ENCODE measurements around the gene ADCY2.

Gene ADCY2

DNA sequence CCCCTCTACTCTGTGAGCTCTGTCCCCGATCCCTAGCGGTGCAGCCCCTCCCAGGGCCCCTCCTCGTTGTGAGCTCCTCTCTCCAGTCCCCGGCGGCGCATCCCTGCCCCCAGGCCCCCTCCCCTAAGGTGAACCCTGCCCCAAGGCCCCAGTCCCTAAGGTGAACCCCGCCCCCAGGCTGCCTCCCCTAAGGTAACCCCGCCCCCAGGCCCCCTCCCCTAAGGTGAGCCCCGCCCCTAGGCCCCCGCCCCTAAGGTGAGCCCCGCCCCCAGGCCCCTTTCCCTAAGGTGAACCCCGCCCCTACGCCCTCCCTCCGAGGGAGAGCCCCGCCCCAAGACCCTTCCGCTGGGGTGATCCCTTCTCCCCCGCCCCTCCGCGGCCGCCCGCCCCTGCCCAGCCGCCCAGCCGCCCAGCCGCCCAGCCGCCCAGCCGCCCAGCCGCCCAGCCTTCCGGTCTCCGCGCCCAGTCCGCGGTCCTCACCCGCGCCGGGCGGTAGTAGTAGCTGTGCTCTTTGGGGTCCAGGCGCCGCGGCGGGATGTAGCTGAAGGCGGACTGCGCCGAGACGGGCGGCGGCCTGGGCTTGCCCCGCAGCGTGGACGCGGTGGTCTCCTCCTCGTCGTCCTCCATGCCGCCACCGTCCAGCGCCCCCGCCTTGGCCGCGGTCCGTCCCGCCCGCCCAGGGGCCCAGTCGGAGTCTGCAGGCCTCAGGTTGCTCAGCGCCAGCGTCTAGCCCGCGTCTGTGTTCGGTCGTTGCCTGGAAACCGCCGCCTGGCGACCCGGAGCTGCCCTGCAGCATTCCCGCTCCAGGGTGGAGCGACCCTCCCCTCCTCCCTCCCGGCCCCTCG is 454.7 kb downstream of the ADCY2 start, which contains the start of gene CFAP90:
Gene CFAP90 (minus strand): TSS at position 739 of the 845 bp plus-strand sequence. CDS start 112 bp downstream, at position 627.
- no peak for DNase-seq

DNA sequence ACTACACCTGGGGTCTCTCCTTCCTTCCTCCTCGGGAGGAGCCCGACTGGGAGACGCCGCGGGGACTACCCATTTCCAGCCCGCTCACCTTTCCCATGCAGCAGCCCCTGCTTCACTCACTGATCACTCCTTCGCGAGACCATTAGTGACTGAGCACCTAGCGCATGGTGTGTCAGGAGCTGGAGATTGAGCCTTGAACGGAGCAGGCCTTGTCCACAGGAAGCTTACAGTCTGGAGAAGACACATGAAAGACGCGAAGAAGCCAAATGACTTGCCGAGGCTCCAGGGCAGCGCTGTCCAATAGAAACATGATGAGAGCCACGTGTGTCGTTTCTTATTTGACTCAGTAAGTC is 455.3 kb downstream of the ADCY2 start:
- DNase-seq, result no peak

DNA sequence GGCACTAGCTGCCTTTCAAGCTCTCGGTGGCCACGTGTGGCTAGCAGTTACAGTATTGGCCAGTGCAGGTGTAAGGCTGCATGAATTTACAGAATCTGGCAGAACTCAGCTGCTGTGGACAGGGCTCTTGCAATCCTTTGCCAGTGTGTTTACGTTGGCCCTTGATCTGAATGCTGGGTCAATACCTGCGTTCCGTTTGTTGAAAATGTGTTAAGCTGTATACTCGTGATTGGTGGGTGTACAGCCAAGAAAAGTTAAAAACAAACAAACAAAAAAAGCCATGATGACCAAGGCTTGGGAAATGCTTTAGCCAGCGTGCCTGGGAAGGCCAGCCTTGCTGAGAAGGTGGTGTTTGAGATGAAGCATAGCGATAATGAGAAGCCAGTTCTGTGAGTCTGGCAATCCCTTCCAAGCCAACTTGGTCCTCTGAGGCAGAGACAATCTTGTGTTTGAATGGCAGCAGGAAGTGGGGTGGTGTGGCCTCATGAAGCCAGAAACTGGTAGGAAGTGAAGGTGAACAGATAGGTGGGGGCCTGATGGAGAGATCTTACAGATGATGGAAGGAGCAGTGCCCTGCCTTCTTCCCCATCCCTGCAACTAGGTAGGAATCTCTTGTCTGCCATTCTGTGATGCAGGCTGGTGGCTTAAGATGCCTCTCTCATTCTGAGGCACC is 455.8 kb downstream of the ADCY2 start:
- no peak for DNase-seq

DNA sequence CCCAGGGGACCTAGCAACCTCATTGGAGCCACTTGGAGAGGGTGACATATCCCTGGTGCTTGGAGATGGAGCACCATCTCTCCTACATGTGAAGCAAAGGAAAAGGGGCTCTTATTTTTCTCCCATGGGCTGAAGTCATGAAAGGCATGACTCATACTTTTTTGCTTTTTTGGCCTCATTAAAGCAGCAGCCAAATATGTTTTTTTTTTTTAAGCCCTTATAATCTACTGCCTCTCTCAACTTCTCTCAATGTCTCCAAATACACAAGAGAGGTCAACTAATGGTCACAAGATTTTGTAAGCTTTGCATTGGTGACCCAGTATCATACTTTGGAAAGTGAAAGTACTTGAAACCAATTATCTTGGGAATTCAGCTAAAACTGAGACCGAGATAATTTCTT is 456.6 kb downstream of the ADCY2 start:
- DNase-seq, result no peak

DNA sequence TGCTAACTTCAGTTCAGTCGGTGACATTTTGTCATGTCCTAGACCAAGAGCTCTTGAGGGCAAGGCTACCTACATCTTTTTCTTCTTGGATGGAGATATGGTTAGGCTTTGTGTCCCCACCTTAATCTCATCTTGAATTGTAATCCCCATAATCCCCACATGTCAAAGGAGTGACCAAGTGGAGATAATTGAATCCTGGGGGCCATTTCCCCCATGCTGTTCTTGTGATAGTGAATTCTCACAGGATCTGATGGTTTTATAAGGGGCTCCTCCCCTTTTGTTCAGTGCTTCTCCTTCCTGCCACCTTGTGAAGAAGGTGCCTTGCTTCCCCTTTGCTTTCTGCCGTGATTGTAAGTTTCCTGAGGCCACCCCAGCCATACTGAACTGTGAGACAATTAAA is 457.1 kb downstream of the ADCY2 start:
- no peak for DNase-seq

DNA sequence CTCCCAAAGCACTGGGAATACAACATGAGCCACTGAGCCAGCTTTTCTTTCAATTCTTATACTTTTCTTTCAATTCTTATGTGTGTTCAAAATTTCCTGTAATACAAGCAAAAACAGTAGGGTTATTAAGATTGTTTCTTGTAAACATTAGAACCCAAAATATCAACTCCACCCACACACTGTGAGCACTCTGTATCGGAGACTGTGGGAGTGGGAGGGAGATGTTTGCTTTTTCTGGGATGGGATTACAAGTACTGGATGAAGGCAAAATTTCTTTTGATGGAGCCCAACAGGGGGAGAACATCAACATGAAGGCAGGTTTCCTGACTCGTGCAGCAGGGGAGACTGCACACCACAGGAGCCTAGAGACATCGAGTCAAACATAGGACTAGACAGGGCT is 459.7 kb downstream of the ADCY2 start:
- no peak for DNase-seq

DNA sequence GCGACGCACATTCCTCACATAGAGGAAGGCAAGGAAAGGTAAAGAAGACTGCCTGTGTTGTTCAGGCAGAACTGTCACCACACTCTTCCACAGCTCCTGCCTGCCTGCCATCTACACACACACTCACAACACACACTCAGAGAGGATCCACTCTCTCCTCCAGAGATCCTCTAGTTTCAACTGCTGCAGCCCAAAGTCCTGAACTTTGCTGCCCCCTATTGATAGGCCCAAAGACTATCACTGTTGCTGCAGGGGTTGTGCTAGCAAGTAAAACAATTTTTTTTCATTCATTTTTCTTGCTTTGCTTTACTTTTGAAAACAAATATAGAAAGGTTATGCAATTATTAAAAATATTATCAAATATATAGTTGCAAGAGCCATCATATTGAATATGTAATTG is 460.9 kb downstream of the ADCY2 start:
- DNase-seq, result peak; percentile 70

DNA sequence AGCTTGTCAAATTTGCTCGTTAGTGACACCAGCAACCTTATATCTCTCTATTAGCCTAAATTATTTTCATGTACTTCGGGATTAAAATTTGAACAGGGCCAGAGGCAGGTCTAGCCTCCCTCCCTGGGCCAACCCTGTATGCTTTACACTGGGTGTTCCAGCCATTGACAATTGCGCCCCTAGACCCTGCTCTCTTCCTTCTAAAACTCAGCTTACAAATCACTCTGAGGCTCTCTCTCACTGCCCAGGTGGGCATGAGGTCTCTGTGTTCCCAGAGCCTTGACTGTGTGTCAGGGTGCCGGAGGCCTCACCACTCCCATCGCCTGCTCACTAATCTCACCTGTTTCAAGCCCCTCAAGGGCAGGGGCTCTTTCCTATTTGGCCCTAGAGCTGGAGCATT is 461.4 kb downstream of the ADCY2 start:
- DNase-seq, result no peak

DNA sequence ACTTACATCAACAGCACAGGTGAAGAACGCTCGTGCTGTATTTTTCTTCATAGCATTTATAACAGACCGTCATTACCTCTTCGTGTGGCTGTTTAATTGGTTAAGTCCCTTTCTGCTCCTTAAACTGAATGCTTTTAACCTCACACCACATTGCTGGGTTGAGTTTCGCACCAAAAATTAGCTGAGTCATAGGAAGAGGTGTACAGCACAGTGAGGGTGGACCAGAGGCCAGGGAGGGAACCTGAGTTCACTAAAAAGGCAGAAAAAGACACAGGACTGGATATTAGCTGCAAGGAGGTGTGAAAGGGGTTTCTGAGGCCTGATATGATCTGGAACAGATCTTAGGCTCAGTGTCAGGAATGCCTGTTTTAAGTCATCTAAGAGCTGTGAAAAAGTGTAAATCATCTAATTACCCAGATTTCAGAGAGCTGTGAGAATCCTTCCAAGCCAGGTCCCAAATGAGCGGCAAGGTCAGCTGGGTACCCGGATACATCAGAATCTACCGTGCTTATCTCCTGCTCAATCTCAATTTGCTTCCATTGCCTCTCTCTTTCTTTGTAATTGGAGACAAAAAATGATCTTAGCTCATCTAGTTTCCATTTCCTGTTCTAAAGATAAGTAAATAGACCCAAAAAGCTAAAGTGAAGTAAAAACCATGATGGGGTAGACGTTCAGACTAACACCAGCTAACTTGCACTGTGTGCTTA is 462.1 kb downstream of the ADCY2 start:
- DNase-seq, result peak; percentile 64

DNA sequence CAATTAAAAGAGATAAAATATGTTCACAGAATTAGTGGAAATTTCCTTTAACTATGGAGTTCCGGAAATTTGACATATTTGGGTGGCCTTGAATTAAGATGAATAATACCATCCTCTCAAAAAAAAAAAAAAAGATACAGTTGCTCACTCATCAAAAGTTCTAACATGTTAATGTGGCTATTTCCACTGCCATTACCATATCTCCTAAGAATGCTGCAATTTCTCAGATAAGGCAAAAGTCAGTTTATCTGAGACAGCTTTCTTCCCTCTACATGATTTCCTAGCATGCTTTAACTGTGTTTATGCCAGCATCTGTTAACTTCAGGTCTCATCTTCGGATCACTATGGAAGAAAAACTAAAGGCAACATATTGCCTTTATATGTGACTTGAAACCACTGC is 470.3 kb downstream of the ADCY2 start:
- DNase-seq, result no peak

DNA sequence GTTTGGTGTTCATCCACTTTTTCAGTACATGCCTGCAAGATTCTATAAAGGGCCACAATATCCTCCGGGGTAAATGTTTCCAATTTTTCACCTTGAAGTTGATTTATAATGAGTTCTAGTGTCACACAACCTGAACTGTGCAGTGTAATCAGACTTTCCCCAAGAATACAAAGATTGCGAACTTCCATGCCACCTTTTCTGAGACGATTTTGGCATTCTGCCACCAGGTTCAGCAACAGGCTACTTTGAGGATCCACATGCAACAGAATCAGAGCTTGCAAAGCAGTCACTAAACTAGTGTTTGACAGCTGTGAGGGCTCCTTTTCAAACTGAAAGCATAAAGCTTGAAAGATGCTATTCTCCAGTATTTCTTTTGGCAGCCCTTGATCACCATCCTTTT is 471.3 kb downstream of the ADCY2 start:
- DNase-seq, result no peak

DNA sequence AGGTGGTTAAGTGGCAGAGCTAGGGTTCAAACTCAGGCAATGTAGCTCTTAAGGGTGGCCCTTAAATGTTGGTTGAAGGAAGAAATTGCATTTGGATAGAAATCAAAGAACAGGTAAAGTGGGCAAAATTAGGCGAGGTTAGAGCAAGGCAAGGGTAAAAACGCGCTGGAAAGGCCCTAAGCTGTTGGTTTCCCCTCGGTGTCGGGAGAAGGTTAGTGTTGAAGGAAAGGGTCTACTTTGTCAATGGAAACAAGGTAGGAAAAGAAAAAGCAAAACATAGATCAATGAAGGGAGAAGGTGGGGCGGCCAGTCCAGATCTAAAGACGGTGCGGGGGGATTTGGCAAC is 472.5 kb downstream of the ADCY2 start:
- no peak for DNase-seq

DNA sequence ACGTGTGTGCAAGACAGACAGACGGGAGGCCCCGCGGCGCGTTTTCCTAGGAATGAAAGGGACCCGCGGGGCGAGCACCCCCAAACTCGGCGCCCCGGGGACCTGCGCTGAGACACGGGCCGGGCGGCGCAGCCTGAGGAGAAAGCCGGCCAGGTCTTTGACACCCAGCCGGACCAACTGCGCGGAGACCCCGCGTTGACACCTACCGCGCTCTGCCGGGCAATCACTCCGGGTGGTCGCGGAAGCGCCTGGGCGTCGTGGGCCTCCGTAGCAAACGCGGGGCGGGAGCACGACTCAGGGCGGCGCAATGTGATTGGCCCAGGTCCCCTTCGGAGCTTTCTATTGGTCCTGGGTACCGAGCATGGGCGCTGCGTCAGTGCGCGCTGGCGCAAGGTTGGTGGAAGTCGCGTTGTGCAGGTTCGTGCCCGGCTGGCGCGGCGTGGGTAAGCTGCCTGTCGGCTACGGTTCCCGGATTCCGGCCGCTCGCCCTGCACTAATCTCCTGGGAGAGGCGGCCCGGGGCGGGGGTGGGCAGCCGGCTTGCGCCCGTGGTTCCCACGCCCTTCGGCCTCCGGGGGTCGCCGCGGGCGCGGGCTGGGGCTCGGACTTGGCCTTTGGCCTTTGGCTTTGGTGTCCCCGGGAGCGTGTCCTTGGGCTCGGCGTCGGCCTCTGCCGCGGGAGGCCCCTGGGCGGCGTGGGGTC is 473.0 kb downstream of the ADCY2 start, which contains the start of the genes FASTKD3 and MTRR:
Gene FASTKD3 (minus strand): TSS at position 259 of the 701 bp plus-strand sequence. CDS start 948 bp downstream, outside the sequence.
Gene MTRR (plus strand): TSS at position 376 of the 701 bp plus-strand sequence. CDS start 1,647 bp downstream, outside the sequence.
- DNase-seq, result peak; percentile 94

DNA sequence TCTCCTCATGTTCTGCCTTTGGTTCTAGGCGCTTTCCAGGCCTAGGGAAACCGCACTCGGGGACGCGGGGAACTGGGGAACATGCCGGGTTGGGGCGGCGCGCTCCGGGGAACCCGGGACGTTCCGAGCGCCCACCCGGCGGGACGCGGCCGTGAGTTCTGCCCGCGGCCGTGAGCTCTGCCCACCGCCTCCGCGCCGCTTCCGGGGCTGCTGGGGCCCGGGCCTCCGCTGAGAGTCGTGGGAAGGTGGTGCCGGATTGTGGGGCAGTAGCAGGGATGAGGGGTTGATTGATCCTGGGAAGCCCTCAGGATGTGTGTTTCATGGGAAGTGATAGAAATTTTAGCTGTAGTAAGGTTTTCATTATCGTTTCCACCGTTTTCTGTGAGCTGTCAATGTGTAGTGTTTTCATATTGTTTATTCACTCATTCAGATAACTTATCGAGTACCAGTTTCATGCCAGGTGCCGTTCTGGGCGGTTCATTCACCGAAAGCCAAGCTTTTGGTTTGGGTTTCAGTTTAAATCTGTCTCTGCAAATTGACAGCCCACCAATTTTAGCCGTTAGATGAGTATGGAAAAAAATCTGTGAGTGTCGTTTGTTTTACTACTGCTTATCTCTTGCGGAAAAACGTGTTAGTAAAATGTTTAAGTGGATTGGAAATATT is 473.7 kb downstream of the ADCY2 start:
- peak; percentile 45 for DNase-seq

DNA sequence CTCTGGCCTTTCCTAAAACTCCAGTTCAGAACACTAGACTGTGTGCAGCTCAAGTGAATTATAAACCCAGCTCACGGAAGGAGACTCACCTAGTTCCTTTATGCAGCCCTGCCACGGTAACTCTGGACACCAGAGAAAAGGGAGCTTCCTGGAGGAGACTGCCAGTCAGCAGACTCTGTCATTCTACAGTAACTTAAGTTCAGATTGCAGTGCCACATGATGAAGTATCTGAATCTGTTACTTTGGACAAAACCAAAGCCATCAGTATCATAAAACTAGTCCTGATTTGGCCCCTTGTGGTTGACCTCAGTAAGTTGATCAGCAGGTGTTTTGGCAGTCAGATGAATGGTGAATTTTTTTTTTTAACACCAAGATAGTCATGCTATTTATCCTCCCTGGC is 475.7 kb downstream of the ADCY2 start:
- DNase-seq, result peak; percentile 50

DNA sequence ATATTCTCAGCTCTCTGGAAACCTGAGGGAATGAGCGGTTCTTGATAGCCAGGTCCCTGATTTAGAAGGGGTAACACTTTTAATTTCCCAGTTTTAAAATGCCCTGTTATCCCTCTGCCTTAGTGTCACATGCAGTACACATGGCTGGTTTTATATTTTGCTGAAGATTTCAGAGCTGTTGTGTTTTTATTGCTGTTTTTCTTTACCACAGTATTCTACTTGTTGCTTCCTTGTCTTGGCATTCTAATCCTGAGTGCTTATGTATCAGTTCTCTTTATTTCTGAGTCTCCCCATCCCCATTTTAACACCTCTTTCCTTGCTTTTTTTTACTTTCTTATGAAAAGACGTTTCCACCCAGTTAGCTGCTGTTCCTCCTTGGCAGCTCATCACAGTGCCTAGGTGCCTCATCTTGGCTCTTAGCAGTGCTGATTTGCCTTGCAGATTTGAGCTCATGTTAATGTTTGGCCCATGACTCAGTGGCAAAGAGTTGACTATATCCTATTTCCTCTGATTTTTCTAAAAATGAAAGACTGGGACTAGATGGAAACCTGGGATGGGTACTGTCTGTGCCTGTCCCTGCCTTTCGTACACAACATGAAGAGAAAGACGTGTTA is 476.7 kb downstream of the ADCY2 start:
- peak; percentile 8 for DNase-seq

DNA sequence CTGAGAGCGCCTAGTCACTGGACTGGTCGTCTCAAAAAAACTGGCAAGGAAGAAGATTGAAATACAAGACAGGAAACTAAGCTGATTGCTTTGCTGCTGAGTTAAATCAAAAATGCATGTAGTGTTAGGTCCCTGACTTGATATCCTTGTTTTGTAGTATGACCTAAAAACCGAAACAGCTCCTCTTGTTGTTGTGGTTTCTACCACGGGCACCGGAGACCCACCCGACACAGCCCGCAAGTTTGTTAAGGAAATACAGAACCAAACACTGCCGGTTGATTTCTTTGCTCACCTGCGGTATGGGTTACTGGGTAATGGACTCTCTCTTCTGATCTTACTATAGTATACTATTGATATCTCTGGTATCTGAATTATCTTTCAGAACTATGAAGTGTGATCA is 477.3 kb downstream of the ADCY2 start:
- peak; percentile 86 for DNase-seq

DNA sequence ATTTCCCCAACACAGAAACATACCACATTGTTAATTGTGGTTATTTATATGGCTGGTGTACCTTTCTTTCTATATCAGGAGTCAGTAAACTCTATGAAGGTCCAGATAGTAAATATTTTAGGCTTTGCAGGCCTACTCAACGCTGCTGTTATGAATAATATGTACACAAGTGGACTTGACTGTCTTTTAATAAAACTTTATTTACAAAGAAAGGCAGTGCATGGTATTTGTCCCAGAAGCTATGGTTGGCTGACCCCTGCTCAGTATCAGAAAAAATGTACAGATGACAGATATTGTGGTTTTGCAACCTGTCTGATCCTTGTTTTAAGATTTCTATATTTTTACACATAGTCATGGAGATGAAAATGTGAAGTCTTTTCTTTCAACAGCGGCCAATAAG is 478.7 kb downstream of the ADCY2 start:
- no peak for DNase-seq

DNA sequence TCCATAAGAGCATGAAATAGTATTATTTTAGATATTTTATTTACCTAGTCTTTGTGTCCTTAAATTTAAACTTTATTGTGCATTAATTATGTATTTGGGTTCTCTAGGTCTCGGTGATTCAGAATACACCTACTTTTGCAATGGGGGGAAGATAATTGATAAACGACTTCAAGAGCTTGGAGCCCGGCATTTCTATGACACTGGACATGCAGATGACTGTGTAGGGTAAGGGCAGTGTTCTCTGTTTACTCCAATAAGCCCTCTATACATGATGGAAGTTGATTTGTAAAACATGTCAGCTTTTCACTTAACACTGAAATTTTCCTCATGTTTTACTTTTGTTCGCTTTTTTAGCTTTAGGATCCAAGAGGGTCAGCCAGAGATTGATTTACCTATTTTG is 479.2 kb downstream of the ADCY2 start:
- DNase-seq, result no peak

DNA sequence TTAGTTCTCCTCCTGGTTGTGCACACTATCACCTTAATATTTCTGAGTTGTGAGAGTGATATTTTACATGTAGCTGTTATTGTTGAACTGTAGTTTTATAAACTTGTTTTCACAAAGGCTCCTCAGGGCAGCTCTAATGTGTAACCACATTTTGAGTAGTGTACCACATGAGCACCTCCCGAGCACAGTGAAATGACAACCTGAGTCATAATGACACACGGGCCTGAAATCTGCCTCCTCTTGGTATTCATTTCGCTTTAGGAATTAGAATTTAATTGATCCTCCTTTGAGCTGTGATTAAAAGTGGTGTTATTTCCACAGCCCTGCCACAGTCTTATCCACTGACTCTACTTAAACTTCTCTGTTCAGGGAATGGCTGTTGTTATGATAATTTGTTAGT is 480.9 kb downstream of the ADCY2 start:
- DNase-seq, result peak; percentile 79

DNA sequence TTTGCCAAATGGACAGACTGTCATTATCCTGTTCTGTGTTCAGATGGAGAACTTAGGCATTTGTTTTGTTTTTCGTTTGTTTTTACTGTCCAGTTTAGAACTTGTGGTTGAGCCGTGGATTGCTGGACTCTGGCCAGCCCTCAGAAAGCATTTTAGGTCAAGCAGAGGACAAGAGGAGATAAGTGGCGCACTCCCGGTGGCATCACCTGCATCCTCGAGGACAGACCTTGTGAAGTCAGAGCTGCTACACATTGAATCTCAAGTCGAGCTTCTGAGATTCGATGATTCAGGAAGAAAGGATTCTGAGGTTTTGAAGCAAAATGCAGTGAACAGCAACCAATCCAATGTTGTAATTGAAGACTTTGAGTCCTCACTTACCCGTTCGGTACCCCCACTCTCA is 481.9 kb downstream of the ADCY2 start:
- DNase-seq, result no peak

DNA sequence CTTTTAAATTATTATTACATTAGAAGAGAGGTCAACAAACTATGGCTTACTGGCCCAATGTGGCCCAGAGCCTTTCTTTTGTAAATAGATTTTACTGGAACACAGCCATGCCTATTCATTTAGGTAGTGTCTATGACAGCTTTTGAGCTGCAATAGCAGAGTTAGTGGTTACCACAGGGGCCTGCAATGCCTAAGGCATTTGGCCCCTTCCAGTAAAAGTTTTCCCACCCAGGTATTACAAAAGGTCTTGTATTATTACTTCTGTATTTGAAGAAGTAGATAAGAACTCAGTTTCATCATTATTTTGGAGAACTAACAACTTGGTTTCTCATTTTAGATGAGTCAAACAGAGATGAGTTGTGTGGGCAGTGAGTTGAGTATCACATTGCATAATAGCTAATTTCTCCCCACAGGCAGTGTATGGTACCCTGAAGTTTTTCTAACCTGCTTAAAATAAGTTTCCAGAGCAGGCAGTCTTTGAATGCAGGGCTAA is 482.5 kb downstream of the ADCY2 start:
- DNase-seq, result peak; percentile 80

All from activated CD4-positive, alpha-beta T cell treated with anti-CD3 and anti-CD28 coated beads, Interleukin-2, amount 50 U/mL, for 16 hours (primary cell).